Measurements from ENCODE around the gene ERLEC1. TPM values are rescaled to one million over a fixed set of nuclear protein-coding genes. Genes with fewer than 3 reads are reported as not detected.

ERLEC1 gene
- total RNA-seq, 1 donor from 2014 or later: 89.5 TPM

Other genes starting within 250 kb of the ERLEC1 start
- 3.8 and 5.2 TPM in 2 replicates for gene CHAC2, start 19.2 kb upstream of the ERLEC1 start, total RNA-seq
- 15.4 and 17.6 TPM in 2 replicates for gene ASB3, start 91 bp upstream of the ERLEC1 start, total RNA-seq
- gene GPR75, start 72.9 kb downstream of the ERLEC1 start, total RNA-seq: 0.68 and 2.9 TPM in 2 replicates
- 37.2 and 49.1 TPM in 2 replicates for gene PSME4, start 183.9 kb downstream of the ERLEC1 start, total RNA-seq

Data from glomerular endothelial cell (primary cell).